LNCaP clone FGC (cell line): ENCODE data around the gene CREB3L1.

Source experiments
- DNase-seq: peaks from one replicate; pipeline ENCODE4 v3.0.0-alpha.2; 2011; ENCODE audit warnings: low read depth
- H3K4me3 ChIP-seq: 2 replicates; pipeline ENCODE4 v1.5.1; 2011; ENCODE audit warnings: mild to moderate bottlenecking, low read depth, low read length, control low read depth
- CTCF ChIP-seq: IDR thresholded peaks from 2 replicates; pipeline ENCODE4 v1.5.1; 2012; ENCODE audit warnings: mild to moderate bottlenecking; ENCODE audit not compliant: control insufficient read depth, insufficient read depth; ENCODE audit errors: extremely low read depth

CREB3L1 gene

GRCh38 chr11:46326813-46327416, 49.5 kb downstream of the CREB3L1 start:
- TF ChIP-seq CTCF, result no peak
- no peak overlapping the region for H3K4me3 ChIP-seq
- no peak for DNase-seq

- TF ChIP-seq CTCF, result no peak
- no peak for DNase-seq
- H3K4me3 ChIP-seq, result no peak overlapping the region
These were observed 50.4 kb downstream of the CREB3L1 start for GRCh38 chr11:46327829-46328228.

- H3K4me3 ChIP-seq, result no peak overlapping the region
- TF ChIP-seq CTCF, result no peak
- DNase-seq, result no peak
These were observed 52.7 kb downstream of the CREB3L1 start for GRCh38 chr11:46330154-46330553.

- TF ChIP-seq CTCF, result no peak
- H3K4me3 ChIP-seq, result no peak overlapping the region
- DNase-seq, result no peak
These were observed 53.3 kb downstream of the CREB3L1 start for GRCh38 chr11:46330563-46331281.

GRCh38 chr11:46331282-46331984, 54.0 kb downstream of the CREB3L1 start:
- no peak overlapping the region for H3K4me3 ChIP-seq
- no peak for DNase-seq
- no peak for TF ChIP-seq CTCF

GRCh38 chr11:46332093-46332567, 54.7 kb downstream of the CREB3L1 start:
- no peak overlapping the region for H3K4me3 ChIP-seq
- TF ChIP-seq CTCF, result no peak
- no peak for DNase-seq
